Measurements from ENCODE around the gene MYL6B.
A peak's percentile ranks its signal among the peaks of the same experiment; 100 is the strongest.
"Not testable (repeated sequence)": the region's sequence is repeated elsewhere in the genome, so short reads cannot be mapped to it uniquely, and the experiment has no call there.

The MYL6B gene

GRCh38 chr12:56190695-56191155 is 38.3 kb downstream of the MYL6B start:
- peaks cover 8% of the 10 kb centered on the region for H3K4me1 ChIP-seq (ENCODE audit: control insufficient read depth, insufficient read depth, low read length)
- H3K4me3 ChIP-seq (ENCODE audit: low read depth, low read length), result peak overlapping the region; percentile 94
- no peaks in the 10 kb centered on the region for H3K9me3 ChIP-seq (ENCODE audit: control insufficient read depth, insufficient read depth, low read length)
- H3K9ac ChIP-seq (ENCODE audit: low read depth, low read length), result peak overlapping the region; percentile 68
- peaks cover 5% of the 10 kb centered on the region for H3K36me3 ChIP-seq (ENCODE audit: control insufficient read depth, insufficient read depth, low read length)
- H3K27me3 ChIP-seq (ENCODE audit: control insufficient read depth, insufficient read depth, low read length), result no peaks in the 10 kb centered on the region

DNA sequence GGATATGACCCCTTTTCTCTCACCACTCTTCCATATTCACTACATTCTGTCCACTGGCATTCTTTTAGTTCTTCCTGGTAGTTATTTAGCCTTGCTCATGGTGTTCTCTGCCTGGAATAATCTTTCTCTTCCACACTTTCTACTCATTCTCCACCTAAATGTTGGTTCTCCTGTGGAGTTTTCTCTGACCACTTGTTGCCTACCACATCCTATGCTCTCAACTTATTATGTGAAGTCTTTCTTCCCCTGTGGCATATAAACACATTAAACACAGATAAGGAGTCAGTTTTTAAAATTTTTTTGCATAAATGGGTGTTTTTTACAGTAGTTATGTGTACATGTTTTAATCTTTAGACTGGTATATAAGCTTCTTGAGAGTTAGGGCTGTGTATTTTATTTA is 40.2 kb downstream of the MYL6B start:
- H3K9ac ChIP-seq (ENCODE audit: low read depth, low read length), result no peak overlapping the region
- H3K27me3 ChIP-seq (ENCODE audit: control insufficient read depth, insufficient read depth, low read length), result no peaks in the 10 kb centered on the region
- H3K36me3 ChIP-seq (ENCODE audit: control insufficient read depth, insufficient read depth, low read length), result no peaks in the 10 kb centered on the region
- peaks cover 8% of the 10 kb centered on the region for H3K4me1 ChIP-seq (ENCODE audit: control insufficient read depth, insufficient read depth, low read length)
- no peak overlapping the region for H3K4me3 ChIP-seq (ENCODE audit: low read depth, low read length)
- no peaks in the 10 kb centered on the region for H3K9me3 ChIP-seq (ENCODE audit: control insufficient read depth, insufficient read depth, low read length)

GRCh38 chr12:56193025-56193578 is 40.7 kb downstream of the MYL6B start:
- no peaks in the 10 kb centered on the region for H3K9me3 ChIP-seq (ENCODE audit: control insufficient read depth, insufficient read depth, low read length)
- H3K4me3 ChIP-seq (ENCODE audit: low read depth, low read length), result no peak overlapping the region
- no peaks in the 10 kb centered on the region for H3K36me3 ChIP-seq (ENCODE audit: control insufficient read depth, insufficient read depth, low read length)
- no peak overlapping the region for H3K9ac ChIP-seq (ENCODE audit: low read depth, low read length)
- peaks cover 4% of the 10 kb centered on the region for H3K4me1 ChIP-seq (ENCODE audit: control insufficient read depth, insufficient read depth, low read length)
- no peaks in the 10 kb centered on the region for H3K27me3 ChIP-seq (ENCODE audit: control insufficient read depth, insufficient read depth, low read length)

- H3K36me3 ChIP-seq (ENCODE audit: control insufficient read depth, insufficient read depth, low read length); H3K9ac ChIP-seq (ENCODE audit: low read depth, low read length); H3K27me3 ChIP-seq (ENCODE audit: control insufficient read depth, insufficient read depth, low read length); H3K4me3 ChIP-seq (ENCODE audit: low read depth, low read length); H3K4me1 ChIP-seq (ENCODE audit: control insufficient read depth, insufficient read depth, low read length); H3K9me3 ChIP-seq (ENCODE audit: control insufficient read depth, insufficient read depth, low read length): not testable (repeated sequence)
Observed at GRCh38 chr12:56196818-56197550, 44.6 kb downstream of the MYL6B start.

GRCh38 chr12:56197921-56198635 is 45.7 kb downstream of the MYL6B start:
- Histone ChIP-seq H3K9me3 (ENCODE audit: control insufficient read depth, insufficient read depth, low read length) (no peaks in the 10 kb centered on the region), H3K9ac (ENCODE audit: low read depth, low read length) (no peak overlapping the region), H3K27me3 (ENCODE audit: control insufficient read depth, insufficient read depth, low read length) (no peaks in the 10 kb centered on the region), H3K4me3 (ENCODE audit: low read depth, low read length) (no peak overlapping the region), H3K36me3 (ENCODE audit: control insufficient read depth, insufficient read depth, low read length) (no peaks in the 10 kb centered on the region), H3K4me1 (ENCODE audit: control insufficient read depth, insufficient read depth, low read length) (no peaks in the 10 kb centered on the region)

GRCh38 chr12:56198836-56199235 is 46.4 kb downstream of the MYL6B start:
- Histone ChIP-seq H3K36me3 (ENCODE audit: control insufficient read depth, insufficient read depth, low read length) (no peaks in the 10 kb centered on the region), H3K27me3 (ENCODE audit: control insufficient read depth, insufficient read depth, low read length) (no peaks in the 10 kb centered on the region), H3K9ac (ENCODE audit: low read depth, low read length) (no peak overlapping the region), H3K4me1 (ENCODE audit: control insufficient read depth, insufficient read depth, low read length) (no peaks in the 10 kb centered on the region), H3K9me3 (ENCODE audit: control insufficient read depth, insufficient read depth, low read length) (no peaks in the 10 kb centered on the region), H3K4me3 (ENCODE audit: low read depth, low read length) (no peak overlapping the region)

DNA sequence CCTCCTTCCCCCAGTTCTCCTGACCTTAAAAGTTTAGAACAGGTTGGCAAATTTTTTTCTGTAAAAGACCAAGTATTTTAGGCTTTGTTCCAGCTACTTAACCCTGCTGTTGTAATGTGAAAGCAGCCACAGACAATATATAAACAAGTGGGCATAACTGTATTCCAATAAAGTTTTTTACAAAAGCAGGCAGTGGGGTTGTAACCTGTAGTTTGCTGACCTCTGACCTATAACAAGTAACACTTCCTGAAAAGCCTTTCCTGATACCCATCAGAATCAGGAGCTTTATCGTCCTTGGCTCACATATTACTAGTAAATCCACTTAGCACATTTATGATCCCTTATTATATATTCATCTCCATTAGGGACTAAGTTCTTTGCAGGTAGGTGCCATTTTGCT is 50.0 kb downstream of the MYL6B start:
- no peaks in the 10 kb centered on the region for H3K9me3 ChIP-seq (ENCODE audit: control insufficient read depth, insufficient read depth, low read length)
- H3K9ac ChIP-seq (ENCODE audit: low read depth, low read length), result no peak overlapping the region
- H3K27me3 ChIP-seq (ENCODE audit: control insufficient read depth, insufficient read depth, low read length), result no peaks in the 10 kb centered on the region
- peaks cover 14% of the 10 kb centered on the region for H3K36me3 ChIP-seq (ENCODE audit: control insufficient read depth, insufficient read depth, low read length)
- H3K4me3 ChIP-seq (ENCODE audit: low read depth, low read length), result no peak overlapping the region
- no peaks in the 10 kb centered on the region for H3K4me1 ChIP-seq (ENCODE audit: control insufficient read depth, insufficient read depth, low read length)

GRCh38 chr12:56202838-56203237 is 50.5 kb downstream of the MYL6B start:
- Histone ChIP-seq H3K4me3 (ENCODE audit: low read depth, low read length) (no peak overlapping the region), H3K9ac (ENCODE audit: low read depth, low read length) (no peak overlapping the region), H3K36me3 (ENCODE audit: control insufficient read depth, insufficient read depth, low read length) (peaks cover 19% of the 10 kb centered on the region), H3K4me1 (ENCODE audit: control insufficient read depth, insufficient read depth, low read length) (no peaks in the 10 kb centered on the region), H3K9me3 (ENCODE audit: control insufficient read depth, insufficient read depth, low read length) (no peaks in the 10 kb centered on the region), H3K27me3 (ENCODE audit: control insufficient read depth, insufficient read depth, low read length) (no peaks in the 10 kb centered on the region)

DNA sequence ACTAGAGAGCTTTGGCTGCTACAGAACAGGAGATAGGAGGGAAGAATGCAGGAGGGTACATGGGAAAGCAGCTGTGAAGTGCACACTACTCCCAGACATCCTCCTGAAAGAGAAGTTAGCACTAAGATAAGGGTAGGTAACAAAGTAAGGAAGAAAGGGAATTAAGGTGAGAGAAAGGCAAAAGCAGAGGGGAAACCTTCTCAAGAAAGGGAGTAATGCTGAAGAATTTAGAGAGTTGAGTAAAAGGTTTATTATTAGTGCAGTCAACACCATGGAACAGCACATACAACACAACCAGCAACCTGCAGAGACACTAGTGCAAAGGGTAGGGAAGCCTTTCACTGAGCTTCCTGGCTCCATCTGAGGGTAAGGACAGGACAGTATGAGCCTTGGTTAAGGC is 51.9 kb downstream of the MYL6B start:
- no peak overlapping the region for H3K9ac ChIP-seq (ENCODE audit: low read depth, low read length)
- H3K27me3 ChIP-seq (ENCODE audit: control insufficient read depth, insufficient read depth, low read length), result no peaks in the 10 kb centered on the region
- H3K4me1 ChIP-seq (ENCODE audit: control insufficient read depth, insufficient read depth, low read length), result no peaks in the 10 kb centered on the region
- no peak overlapping the region for H3K4me3 ChIP-seq (ENCODE audit: low read depth, low read length)
- H3K9me3 ChIP-seq (ENCODE audit: control insufficient read depth, insufficient read depth, low read length), result no peaks in the 10 kb centered on the region
- H3K36me3 ChIP-seq (ENCODE audit: control insufficient read depth, insufficient read depth, low read length), result peaks cover 23% of the 10 kb centered on the region

DNA sequence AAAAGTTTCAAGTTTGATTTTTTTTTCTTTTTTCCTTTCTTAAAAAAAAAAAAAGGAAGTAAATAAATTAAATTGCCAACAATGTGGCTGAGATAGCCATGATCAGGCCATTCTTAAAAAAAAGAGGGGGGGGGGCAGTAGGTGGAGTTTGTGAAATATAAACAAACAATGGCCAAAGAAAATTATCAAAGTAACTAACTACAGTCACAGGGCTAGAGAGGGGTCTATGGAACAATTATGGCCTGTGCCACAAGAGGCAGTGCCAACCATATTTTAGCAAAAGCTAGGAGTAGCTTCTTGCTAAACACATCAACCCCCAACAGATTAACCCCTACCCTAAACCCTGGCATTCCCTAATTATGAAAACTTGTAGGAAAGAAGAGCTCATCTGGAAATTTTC is 53.1 kb downstream of the MYL6B start:
- Histone ChIP-seq H3K9ac (ENCODE audit: low read depth, low read length) (no peak overlapping the region), H3K4me1 (ENCODE audit: control insufficient read depth, insufficient read depth, low read length) (no peaks in the 10 kb centered on the region), H3K36me3 (ENCODE audit: control insufficient read depth, insufficient read depth, low read length) (peaks cover 32% of the 10 kb centered on the region), H3K9me3 (ENCODE audit: control insufficient read depth, insufficient read depth, low read length) (no peaks in the 10 kb centered on the region), H3K27me3 (ENCODE audit: control insufficient read depth, insufficient read depth, low read length) (no peaks in the 10 kb centered on the region), H3K4me3 (ENCODE audit: low read depth, low read length) (no peak overlapping the region)

DNA sequence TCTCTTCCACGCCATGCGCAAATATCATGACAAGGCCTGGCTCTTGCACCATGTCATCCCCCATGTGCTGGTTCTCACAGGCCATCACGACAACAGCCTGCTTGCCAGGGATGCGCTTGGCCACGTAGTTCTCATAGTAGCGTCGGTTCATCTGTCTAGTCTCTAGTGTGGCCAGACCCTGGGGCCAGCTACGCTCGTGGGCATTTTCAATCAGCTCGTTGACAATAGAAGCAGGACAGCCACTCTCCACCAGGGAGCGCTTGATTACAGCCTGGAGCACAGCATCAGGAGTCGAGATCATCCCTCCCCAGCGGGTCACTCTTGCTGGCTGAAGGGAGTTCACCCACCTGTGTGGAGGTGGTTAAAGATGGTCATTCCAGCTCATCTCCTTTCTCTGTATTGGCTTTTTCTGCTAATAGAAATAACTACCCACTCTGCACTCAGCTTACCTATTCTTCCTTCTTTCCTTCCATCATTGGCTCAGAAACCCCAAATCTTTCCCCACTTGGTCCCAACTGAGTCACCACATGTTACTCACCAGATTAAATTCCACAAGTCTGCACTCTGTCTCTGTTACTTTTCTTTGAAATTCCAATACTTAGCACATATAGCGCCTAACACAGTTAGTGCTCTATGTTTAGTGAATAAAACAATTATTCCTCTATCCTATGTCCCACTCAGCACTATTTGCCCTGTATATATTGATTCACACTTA is 54.2 kb downstream of the MYL6B start:
- no peak overlapping the region for H3K4me3 ChIP-seq (ENCODE audit: low read depth, low read length)
- no peaks in the 10 kb centered on the region for H3K9me3 ChIP-seq (ENCODE audit: control insufficient read depth, insufficient read depth, low read length)
- no peaks in the 10 kb centered on the region for H3K27me3 ChIP-seq (ENCODE audit: control insufficient read depth, insufficient read depth, low read length)
- H3K4me1 ChIP-seq (ENCODE audit: control insufficient read depth, insufficient read depth, low read length), result no peaks in the 10 kb centered on the region
- peaks cover 34% of the 10 kb centered on the region for H3K36me3 ChIP-seq (ENCODE audit: control insufficient read depth, insufficient read depth, low read length)
- no peak overlapping the region for H3K9ac ChIP-seq (ENCODE audit: low read depth, low read length)

Data from iPS-15b (cell line).